K562 (cell line): ENCODE data around the gene UBE2H. TPM values are rescaled to one million over a fixed set of nuclear protein-coding genes. Genes with fewer than 3 reads are reported as not detected.

Experiments
- ADNP ChIP-seq: fragments of 200-800 bp; sonication (Bioruptor generic); IDR thresholded peaks from 2 replicates; pipeline ENCODE4 v1.6.1; 2016; ENCODE audit warnings: missing genetic modification characterization, missing compliant biosample characterization
- ARID2 ChIP-seq: fragments of 450-650 bp; IDR thresholded peaks from 2 replicates; pipeline ENCODE4 v1.6.1; 2017; ENCODE audit warnings: antibody characterized with exemption, mild to moderate bottlenecking
- ATF1 ChIP-seq, 2 experiments: fragments of 450-650 bp in 1 of 2; IDR thresholded peaks; 2 replicates each; pipeline ENCODE4 v1.6.1; 2016; ENCODE audit warnings: missing compliant biosample characterization in 1 of 2, missing genetic modification characterization in 1 of 2
- BACH1 ChIP-seq: fragments of 200-800 bp; sonication (Bioruptor generic); IDR thresholded peaks from 2 replicates; pipeline ENCODE4 v1.6.1; 2016; ENCODE audit warnings: missing genetic modification characterization, missing compliant biosample characterization
- E2F1 ChIP-seq: sonication (generic); formaldehyde crosslinking; IDR thresholded peaks from 2 replicates; pipeline ENCODE4 v1.8.1; 2023; ENCODE audit warnings: mild to moderate bottlenecking, missing genetic modification reagents, moderate library complexity
- ELF4 ChIP-seq: fragments of 450-650 bp; formaldehyde crosslinking; IDR thresholded peaks from 2 replicates; pipeline ENCODE4 v1.4.0; 2022; ENCODE audit warnings: missing genetic modification characterization
- HNRNPK ChIP-seq: fragments of 200-400 bp; formaldehyde crosslinking; IDR thresholded peaks from one replicate; pipeline ENCODE4 v1.6.1; 2018; ENCODE audit warnings: mild to moderate bottlenecking, low read depth, low read length; ENCODE audit not compliant: poor library complexity, severe bottlenecking
- SMC3 ChIP-seq: conservative IDR thresholded peaks from 2 replicates; pipeline ENCODE4 v1.6.1; 2011; ENCODE audit warnings: low read depth, low read length, improper control_type of control experiment; ENCODE audit not compliant: insufficient read depth
- SP1 ChIP-seq: sonication (generic); formaldehyde crosslinking; IDR thresholded peaks from 2 replicates; pipeline ENCODE4 v1.8.1; 2022; ENCODE audit warnings: mild to moderate bottlenecking, missing genetic modification reagents
- SRF ChIP-seq, 2 experiments: fragments of 250-450, 450-650 bp in 1 of 2; sonication (Bioruptor Pico) in 1 of 2; sonication (generic) in 1 of 2; formaldehyde crosslinking; IDR thresholded peaks; 2 replicates each; pipeline versions ENCODE4 v1.5.0 to v1.5.1; 2020 to 2022; ENCODE audit warnings: mild to moderate bottlenecking in 1 of 2, missing genetic modification reagents in 1 of 2
- THRAP3 ChIP-seq: fragments of 450-650 bp; IDR thresholded peaks from 2 replicates; pipeline ENCODE4 v1.6.1; 2016; ENCODE audit warnings: mild to moderate bottlenecking, inconsistent platforms, borderline replicate concordance
- ZBTB43 ChIP-seq: sonication (generic); formaldehyde crosslinking; IDR thresholded peaks from 2 replicates; pipeline ENCODE4 v1.8.0; 2023; ENCODE audit warnings: mild to moderate bottlenecking, missing genetic modification reagents
- ZFP1 ChIP-seq: fragments of 450-650 bp; formaldehyde crosslinking; IDR thresholded peaks from 2 replicates; pipeline ENCODE4 v1.4.0; 2020; ENCODE audit warnings: mild to moderate bottlenecking, mixed read lengths
- ZNF175 ChIP-seq: fragments of 200-800 bp; sonication (Bioruptor generic); IDR thresholded peaks from 2 replicates; pipeline ENCODE4 v1.6.1; 2016; ENCODE audit warnings: low read depth, mild to moderate bottlenecking, missing genetic modification characterization, missing compliant biosample characterization
- ZNF584 ChIP-seq: fragments of 200-800 bp; sonication (Bioruptor generic); IDR thresholded peaks from 2 replicates; pipeline ENCODE4 v1.6.1; 2016; ENCODE audit warnings: low read depth, mild to moderate bottlenecking, missing genetic modification characterization, missing compliant biosample characterization
- ZZZ3 ChIP-seq: fragments of 450-650 bp; IDR thresholded peaks from 2 replicates; pipeline ENCODE4 v1.6.1; 2016; ENCODE audit warnings: antibody characterized with exemption, mild to moderate bottlenecking, moderate library complexity
- polyA plus RNA-seq, 8 experiments: library from polyadenylated mRNA; depleted of rRNA in 4 of 8; stranded (reverse) in 5 of 8; unstranded in 3 of 8; fragments of >200 nt; fragmentation: Nextera tagmentation in 2 of 8; fragmentation: Illumina TruSeq in 1 of 8; extraction: Ambion mirVana in 2 of 8; extraction: Trizol in 1 of 8; gene quantifications; 2 replicates each; pipeline versions ENCODE4 v1.2.1 to v1.2.3, GENCODE V29; 2011 to 2014; ENCODE audit warnings: inconsistent platforms in 1 of 8, missing spikeins in 1 of 8
- total RNA-seq, 7 experiments: library from RNA; depleted of rRNA in 6 of 7; stranded (reverse); fragments of >200 nt in 6 of 7; fragmentation: Illumina TruSeq in 2 of 7; extraction: Trizol in 2 of 7; gene quantifications; 2 replicates each; pipeline versions ENCODE4 v1.2.1 to v1.2.3, GENCODE V29; 2011 to 2021; ENCODE audit warnings: low replicate concordance in 1 of 7
- TF ChIP-seq, protein P1 (sequence below): fragments of 450-650 bp; IDR thresholded peaks from 2 replicates; pipeline ENCODE4 v1.6.1; 2016; ENCODE audit warnings: antibody characterized with exemption
- TF ChIP-seq, protein P2 (sequence below): fragments of 200-800 bp; sonication (Bioruptor generic); IDR thresholded peaks from 2 replicates; pipeline ENCODE4 v1.6.1; 2017; ENCODE audit warnings: missing genetic modification characterization, missing compliant biosample characterization

UBE2H gene
- total and polyA plus RNA-seq, 9 of the 15 experiments (the other 6 are each of a cell fraction or from before 2014, with no cell fraction given): 6.3 to 33.0 (median 13.3) TPM

DNA sequence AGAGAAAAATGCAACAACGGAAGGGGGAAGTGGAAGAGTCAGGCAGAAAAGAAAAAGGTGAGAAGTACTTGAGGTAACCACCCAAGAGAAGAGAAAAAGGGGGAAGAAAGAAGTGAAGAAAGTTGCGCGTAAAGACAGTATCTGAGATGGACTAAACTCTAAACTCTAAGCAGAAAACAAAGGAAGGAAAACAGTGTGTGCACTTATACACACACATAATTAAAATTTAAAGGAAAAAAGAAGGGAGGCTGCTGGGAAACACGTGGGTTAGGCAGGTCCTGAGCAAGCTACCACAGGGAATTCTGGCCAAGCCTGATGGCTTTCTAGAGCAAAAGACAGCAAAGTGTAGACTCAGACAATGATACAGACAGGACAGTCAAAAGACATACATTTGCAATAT, 78.0 kb downstream of the UBE2H start (continued):
- no peak for TF ChIP-seq ATF1 (CRISPR knock-in tag; IDR thresholded peaks at IDR 0.05)
- TF ChIP-seq ATF1 (tag; IDR thresholded peaks at IDR 0.05): no peak
- no peak for TF ChIP-seq BACH1 (tag)
- TF ChIP-seq ZNF584 (CRISPR knock-in tag): no peak
- no peak for TF ChIP-seq SRF (CRISPR knock-in tag; IDR thresholded peaks at IDR 0.05)
- no peak for TF ChIP-seq SP1 (CRISPR knock-in tag)
- TF ChIP-seq, protein P1, sequence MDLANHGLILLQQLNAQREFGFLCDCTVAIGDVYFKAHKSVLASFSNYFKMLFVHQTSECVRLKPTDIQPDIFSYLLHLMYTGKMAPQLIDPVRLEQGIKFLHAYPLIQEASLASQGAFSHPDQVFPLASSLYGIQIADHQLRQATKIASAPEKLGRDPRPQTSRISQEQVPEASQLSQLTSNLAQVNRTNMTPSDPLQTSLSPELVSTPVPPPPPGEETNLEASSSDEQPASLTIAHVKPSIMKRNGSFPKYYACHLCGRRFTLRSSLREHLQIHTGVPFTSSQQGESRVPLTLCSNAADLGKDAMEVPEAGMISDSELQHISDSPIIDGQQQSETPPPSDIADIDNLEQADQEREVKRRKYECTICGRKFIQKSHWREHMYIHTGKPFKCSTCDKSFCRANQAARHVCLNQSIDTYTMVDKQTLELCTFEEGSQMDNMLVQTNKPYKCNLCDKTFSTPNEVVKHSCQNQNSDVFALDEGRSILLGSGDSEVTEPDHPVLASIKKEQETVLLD: peak; percentile 35; the same call in 1 of the 2 replicates
- TF ChIP-seq ZNF175 (CRISPR knock-in tag): no peak
- TF ChIP-seq HNRNPK: no peak
- no peak for TF ChIP-seq E2F1 (CRISPR knock-in tag)
- no peak for TF ChIP-seq ZFP1 (CRISPR knock-in tag)
- no peak for TF ChIP-seq THRAP3
- peak; percentile 67; the same call in 1 of the 2 replicates for TF ChIP-seq ARID2
- no peak for TF ChIP-seq ZZZ3
- no peak for TF ChIP-seq SMC3
- no peak for TF ChIP-seq ZBTB43
- no peak for TF ChIP-seq ADNP (tag)
- 0 out of 2 replicates have a peak, but pooled peaks have one; percentile 28 for TF ChIP-seq ELF4 (CRISPR knock-in tag)
- TF ChIP-seq, protein P2, sequence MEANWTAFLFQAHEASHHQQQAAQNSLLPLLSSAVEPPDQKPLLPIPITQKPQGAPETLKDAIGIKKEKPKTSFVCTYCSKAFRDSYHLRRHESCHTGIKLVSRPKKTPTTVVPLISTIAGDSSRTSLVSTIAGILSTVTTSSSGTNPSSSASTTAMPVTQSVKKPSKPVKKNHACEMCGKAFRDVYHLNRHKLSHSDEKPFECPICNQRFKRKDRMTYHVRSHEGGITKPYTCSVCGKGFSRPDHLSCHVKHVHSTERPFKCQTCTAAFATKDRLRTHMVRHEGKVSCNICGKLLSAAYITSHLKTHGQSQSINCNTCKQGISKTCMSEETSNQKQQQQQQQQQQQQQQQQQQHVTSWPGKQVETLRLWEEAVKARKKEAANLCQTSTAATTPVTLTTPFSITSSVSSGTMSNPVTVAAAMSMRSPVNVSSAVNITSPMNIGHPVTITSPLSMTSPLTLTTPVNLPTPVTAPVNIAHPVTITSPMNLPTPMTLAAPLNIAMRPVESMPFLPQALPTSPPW (CRISPR knock-in tag): no peak
